Right hindlimb (tissue), 1 donor: Measurements from ENCODE around the gene ADPRS.

Experiments used
- DNase-seq: peaks from one replicate; pipeline ENCODE4 v3.0.0-alpha.2; 2018

Gene ADPRS, protein sequence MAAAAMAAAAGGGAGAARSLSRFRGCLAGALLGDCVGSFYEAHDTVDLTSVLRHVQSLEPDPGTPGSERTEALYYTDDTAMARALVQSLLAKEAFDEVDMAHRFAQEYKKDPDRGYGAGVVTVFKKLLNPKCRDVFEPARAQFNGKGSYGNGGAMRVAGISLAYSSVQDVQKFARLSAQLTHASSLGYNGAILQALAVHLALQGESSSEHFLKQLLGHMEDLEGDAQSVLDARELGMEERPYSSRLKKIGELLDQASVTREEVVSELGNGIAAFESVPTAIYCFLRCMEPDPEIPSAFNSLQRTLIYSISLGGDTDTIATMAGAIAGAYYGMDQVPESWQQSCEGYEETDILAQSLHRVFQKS

DNA sequence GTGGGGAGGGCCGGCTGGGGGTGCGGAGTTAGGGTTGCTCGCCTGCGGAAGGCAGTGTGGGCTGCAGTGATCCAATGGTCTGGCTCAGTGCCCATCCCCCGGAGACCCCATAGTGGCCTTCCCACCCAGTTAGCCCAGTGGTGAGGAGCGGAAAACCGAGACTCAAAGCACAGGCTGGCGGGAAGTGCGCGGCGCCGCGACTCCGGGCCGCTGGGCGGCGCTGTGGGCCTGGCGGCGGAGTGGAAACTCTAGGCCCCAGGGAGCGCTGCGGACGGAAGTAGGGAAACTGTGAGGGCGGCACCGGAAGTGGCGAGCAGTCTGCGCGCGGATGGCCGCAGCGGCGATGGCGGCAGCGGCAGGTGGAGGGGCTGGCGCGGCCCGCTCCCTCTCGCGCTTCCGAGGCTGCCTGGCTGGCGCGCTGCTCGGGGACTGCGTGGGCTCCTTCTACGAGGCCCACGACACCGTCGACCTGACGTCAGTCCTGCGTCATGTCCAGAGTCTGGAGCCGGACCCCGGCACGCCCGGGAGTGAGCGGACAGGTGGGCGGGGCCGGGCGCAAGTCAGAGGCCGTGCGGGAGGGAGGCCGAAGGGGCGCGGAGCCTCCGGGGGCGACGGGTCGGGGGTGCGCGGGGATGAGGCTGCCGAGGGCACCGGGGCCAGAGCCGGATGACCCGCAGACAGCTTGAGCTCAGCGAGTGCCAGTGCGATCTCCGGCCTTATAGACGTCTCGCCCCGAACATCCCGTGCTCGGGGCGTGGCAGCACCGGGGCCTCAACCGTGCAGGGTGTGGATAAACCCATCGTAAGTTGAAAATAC, at the start of gene ADPRS:
Gene ADPRS (plus strand): TSS at position 316 of the 816 bp plus-strand sequence. CDS start 13 bp downstream, at position 329.
- peak; percentile 92 for DNase-seq

- no peak for DNase-seq
Measured at GRCh38 chr1:36040238-36040637, 48.5 kb upstream of the ADPRS start.

DNA sequence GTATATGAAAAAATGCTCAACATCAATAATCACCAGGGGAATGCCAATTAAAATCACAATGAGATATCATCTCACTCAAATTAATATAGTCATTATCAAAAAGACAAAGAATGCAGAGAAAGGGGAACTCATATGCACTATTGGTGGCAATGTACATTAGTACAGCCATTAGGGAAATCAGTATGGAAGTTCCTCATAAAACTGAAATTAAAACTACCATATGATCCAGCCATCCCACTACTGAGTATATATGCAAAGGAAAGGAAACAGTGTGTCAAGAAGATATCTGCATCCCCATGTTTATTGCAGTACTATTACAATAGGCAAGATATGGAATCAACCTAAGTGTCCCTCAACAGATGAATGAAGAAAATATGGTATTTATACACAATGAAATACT, 36.9 kb upstream of the ADPRS start:
- DNase-seq, result no peak

- DNase-seq, result no peak
Measured at GRCh38 chr1:36053978-36054377, 34.7 kb upstream of the ADPRS start.

DNA sequence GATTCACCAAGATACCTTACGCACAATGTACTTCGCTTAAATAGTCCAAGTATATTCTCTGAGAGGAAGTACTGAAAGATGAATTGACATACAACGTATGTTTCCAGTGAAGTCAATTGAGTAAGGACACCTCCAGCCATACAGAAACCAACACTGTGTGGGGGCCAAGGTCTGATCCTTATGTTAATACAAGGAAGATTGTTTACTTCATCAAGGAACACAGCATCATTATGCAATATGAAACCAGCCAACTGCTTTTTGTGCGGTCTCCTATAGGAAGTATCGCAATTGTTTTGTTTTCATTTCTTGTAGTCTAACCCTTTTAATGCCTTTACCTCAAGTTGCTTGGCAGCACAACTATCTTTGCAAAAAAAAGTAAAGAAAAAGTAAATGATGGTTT, 33.0 kb upstream of the ADPRS start:
- no peak for DNase-seq

DNA sequence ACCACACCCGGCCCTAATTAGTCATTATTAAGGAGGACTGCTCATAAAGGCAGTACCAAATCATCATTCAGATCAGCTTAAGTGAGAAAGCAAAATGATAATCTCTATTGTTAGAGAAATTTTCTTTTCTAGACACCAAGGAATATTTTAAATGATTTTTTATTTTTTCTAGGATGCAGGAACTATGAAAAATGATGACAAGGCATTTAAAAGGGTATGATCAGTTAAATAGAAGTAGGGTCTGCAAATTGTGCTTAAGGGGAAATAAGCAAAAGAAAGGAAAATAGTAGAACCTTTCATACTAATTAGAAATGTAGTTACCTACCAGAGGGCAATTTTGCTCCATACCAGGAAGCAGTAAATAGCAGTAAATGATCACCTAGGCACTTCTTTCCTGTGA, 26.4 kb upstream of the ADPRS start:
- no peak for DNase-seq

DNA sequence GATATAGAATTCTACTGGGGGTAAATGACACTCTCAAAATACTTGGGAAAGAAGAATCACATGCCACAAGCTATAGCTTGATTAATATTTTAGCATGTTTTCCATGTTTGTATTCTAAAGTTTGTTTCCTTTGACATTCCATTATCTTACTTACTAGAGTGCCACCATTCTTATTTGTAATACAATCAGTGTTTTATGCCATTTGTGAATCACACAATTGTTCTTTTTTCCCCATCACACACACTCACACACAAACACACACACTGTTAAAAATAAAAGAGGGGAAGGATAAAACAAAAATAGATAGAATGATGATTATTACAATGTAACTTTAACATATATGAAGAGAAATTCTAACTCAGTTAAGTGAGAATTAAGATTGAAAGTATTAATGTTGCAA, 20.8 kb upstream of the ADPRS start:
- no peak for DNase-seq

DNA sequence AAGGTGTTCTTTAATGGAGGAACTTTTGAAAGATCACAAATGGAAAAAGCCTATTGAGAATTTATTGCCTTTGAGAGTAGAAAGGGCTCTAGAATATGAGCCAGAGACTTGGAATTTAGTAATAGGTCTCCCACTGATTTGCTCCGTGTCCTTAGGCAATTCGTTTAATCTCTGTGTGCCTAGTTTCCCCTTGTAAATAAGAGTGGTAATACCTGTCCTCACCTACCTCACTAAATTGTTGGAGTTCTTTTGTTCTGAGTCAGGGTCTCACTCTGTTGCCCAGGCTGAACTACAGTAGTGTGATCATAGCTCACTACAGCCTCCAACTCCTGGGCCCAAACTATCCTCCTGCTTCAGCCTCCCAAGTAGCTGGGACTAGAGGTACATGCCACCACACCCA, 19.8 kb upstream of the ADPRS start:
- no peak for DNase-seq

GRCh38 chr1:36070349-36070748, 18.3 kb upstream of the ADPRS start:
- no peak for DNase-seq

DNA sequence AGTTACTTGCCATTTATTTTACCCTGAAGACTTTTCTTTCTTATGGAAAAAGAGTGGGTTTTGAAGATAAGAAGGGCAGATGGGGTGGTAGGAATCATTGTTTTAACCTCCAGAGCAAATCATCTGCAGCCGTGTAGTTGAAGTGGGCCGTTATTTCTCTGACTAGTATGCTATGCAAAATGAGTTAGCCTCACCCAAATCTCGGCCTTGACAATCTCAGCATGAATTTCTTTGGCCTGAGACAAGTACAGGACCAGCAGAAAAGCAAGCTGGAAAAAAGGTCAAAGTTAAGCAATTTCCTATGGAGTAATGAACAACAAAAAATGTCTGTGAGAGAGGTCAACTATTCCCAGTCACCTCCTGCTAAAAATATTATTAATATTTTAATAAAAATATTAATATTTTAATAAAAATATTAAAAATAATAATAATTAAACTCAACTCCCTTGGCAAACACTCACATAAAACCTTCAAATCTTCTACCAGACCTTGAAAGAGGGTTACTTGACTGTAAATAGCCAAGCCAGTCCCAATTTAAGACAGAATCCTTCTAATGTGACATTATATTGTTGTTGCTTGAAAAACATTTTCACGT, 11.6 kb upstream of the ADPRS start:
- DNase-seq, result no peak

DNA sequence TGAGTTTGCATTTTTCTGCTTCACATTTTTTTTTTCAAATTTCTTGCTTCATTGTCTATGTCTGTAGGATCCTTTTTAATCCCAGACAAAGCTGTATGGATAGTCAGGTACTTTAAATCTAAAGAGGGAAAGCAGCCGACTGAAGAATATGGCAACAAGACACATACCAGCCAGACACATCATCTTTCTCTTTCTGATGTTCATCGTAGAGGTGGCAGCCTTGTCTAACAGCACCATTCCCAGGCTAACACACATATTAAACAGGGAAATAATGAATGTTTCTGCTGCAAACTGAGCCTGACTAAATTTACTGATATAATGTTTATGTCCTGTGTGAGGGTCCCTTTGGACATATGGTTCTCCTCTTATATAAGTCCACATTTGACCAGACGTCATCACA, 8.5 kb upstream of the ADPRS start:
- no peak for DNase-seq

DNA sequence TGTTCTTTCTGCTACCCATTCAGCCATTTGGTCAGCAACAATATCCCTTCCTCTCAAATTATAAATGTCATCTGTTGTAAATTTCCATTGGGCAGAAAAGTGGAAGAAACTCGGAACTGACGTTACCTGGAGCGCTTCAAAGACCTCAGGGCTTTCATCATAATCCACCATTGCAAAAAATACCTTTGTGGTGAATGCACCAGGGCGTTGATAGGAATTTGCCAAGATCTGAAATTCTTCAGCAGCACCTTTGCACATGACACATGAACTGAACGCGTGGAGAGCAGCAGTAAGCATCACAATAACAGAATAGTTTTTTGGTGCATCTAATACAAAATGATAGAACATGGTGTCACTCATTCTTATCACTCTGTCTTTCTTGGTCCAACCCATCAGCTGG, 7.9 kb upstream of the ADPRS start:
- DNase-seq, result no peak

- DNase-seq, result no peak
Measured at GRCh38 chr1:36081926-36082485, 6.7 kb upstream of the ADPRS start.

- DNase-seq, result no peak
Measured at GRCh38 chr1:36083219-36083618, 5.5 kb upstream of the ADPRS start.

DNA sequence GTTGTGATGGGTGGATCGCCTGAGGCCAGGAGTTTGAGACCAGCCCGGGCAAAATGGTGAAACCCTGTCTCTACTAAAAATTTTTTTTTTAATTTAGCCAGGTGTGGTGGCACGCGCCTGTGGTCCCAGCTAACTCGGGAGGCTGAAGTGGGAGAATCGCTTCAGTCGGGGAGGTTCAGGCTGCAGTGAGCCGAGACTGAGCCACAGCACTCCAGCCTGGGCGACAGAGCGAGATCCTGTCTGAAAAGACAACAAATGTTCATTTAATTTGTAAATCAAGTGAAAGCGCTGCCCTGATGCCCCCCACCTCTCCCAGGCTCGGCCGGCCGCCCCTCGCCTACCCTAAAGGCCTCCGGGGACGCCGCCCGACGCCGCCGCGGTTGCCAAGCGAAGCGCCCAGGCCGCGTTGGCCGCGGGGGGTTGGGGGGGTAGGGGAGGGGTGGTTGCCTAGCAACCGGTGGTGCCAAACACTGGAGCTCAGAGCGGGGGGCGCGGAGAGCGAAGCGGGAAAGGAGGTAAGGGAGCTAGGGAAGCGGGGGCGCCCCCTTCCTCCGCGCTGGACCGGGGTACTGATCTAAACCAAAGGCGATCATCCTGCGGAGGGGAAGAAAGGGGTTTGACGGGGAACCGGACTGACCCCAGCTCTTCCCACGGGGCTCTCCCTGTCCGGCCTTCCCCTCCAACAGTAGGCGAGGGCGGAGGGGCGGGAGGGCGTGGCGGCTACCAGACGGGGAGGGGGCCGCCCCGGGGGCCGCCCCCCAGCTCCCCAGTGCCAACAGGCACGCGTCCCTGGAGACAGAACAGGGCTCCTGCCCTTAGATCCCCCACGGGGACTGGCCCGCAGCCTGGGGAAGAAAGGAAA, 4.8 kb upstream of the ADPRS start, which contains the start of gene TEKT2:
Gene TEKT2 (plus strand): TSS at position 460 of the 862 bp plus-strand sequence. CDS start 828 bp downstream, outside the sequence.
- peak; percentile 86 for DNase-seq

- peak; percentile 47 for DNase-seq
Measured at GRCh38 chr1:36084497-36085115, 4.1 kb upstream of the ADPRS start.

- DNase-seq, result no peak
Measured at GRCh38 chr1:36085126-36085525, 3.6 kb upstream of the ADPRS start.

DNA sequence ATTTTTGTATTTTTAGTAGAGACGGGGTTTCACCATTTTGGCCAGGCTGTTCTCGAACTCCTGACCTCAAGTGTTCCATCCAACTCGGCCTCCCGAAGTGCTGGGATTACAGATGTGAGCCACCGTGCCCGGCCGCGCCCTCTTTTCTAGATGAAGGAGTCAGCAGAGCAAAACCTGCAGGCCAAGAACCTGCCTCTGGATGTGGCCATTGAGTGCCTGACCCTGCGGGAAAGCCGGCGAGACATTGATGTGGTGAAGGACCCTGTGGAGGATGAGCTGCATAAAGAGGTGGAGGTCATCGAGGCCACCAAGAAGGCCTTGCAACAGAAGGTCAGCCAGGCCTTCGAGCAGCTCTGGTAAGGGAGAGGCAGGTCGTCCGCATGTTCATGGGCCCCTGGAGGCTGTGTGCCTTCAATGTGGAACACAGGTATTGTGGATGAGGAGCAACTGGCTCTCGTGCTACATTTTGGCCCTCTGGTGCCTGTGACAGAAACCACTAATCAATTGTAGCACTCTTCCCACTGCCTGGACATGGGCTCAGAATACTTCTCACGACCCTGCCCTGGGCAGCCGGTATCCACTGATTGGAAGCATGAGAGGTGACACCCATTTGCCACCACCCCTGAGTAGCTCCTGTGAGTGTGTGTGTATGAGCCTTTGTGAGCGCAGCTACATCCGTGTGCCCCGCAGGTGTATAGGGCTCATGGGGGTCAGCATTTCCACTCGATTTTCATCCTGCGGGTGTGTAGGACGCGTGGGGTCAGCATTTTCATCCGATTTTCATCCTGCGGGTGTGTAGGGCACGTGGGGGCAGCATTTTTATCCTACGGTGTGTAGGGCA, 2.8 kb upstream of the ADPRS start:
- DNase-seq, result no peak

DNA sequence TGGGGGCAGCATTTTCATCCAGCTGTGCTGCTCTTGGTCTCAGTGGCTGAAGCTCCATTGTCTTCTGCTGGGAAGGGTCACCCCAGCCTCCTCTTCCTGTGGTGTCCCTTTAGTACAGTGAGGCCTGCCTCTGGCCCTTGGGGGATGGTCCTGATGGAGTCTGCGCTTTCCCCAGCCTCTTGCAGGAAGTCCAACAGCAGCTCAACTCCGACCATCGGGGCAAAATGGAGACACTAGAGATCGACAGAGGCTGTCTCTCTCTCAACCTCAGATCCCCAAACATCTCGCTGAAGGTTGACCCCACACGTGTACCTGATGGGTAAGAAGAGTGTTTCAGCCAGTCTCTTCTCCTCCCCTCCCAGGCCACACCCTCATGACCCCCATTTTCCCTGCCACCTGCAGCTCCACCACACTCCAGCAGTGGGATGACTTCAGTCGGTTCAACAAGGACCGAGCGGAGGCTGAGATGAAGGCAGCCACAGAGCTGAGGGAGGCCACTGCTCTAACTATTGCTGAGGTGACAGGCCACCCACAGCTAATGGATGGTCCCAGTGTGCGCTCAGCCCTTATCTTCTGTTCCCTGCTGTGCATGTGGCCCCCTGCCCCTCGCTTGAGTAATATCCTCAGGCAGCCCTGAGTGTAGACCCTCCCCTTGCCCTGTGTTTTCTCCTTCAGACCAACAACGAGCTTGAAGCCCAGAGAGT, 2.0 kb upstream of the ADPRS start:
- no peak for DNase-seq
